Hepatocyte (in vitro differentiated cells): ENCODE data around the gene TRAF7.

Experiments
- CTCF ChIP-seq: fragments of 200-600 bp; sonication (generic); IDR thresholded peaks from 2 replicates; pipeline ENCODE4 v1.5.1; 2016; ENCODE audit warnings: antibody characterized with exemption, mild to moderate bottlenecking; ENCODE audit not compliant: poor library complexity
- EZH2 ChIP-seq: fragments of 200-600 bp; sonication (generic); IDR thresholded peaks from 2 replicates; pipeline ENCODE4 v1.6.1; 2016; ENCODE audit warnings: antibody characterized with exemption, mild to moderate bottlenecking, borderline replicate concordance
- EZH2phosphoT487 ChIP-seq: fragments of 200-600 bp; sonication (generic); IDR thresholded peaks from one replicate; pipeline ENCODE4 v1.6.1; 2018; ENCODE audit warnings: antibody characterized with exemption, mild to moderate bottlenecking, low read depth, moderate library complexity; ENCODE audit not compliant: unreplicated experiment, severe bottlenecking

GRCh38 chr16:2197765-2198164, 42.2 kb downstream of the TRAF7 start:
- TF ChIP-seq CTCF: no peak
- TF ChIP-seq EZH2: no peak
- no peak for TF ChIP-seq EZH2phosphoT487
